Ascending aorta (tissue), 2 donors: ENCODE results near the gene IL34. TPM values are rescaled to one million over a fixed set of nuclear protein-coding genes. Genes with fewer than 3 reads are reported as not detected.

Source experiments
- DNase-seq, 2 donors: peaks; one replicate each; pipeline ENCODE4 v3.0.0-alpha.2; 2019; ENCODE audit warnings: low spot score in 2 of 2
- H3K27ac ChIP-seq, 2 donors: fragments of 200-600 bp; sonication (generic); one replicate each; pipeline ENCODE4 v1.5.1; 2016 to 2017; ENCODE audit warnings: mild to moderate bottlenecking in 1 of 2
- H3K27me3 ChIP-seq: fragments of 200-600 bp; sonication (generic); one replicate; pipeline ENCODE4 v1.5.1; 2017
- H3K36me3 ChIP-seq, 2 donors: fragments of 200-600 bp; sonication (generic); one replicate each; pipeline ENCODE4 v1.5.1; 2016
- H3K4me1 ChIP-seq, 2 donors: fragments of 200-600 bp; sonication (generic); one replicate each; pipeline ENCODE4 v1.5.1; 2016 to 2017; ENCODE audit warnings: mild to moderate bottlenecking in 1 of 2
- H3K4me3 ChIP-seq, 2 donors: fragments of 200-600 bp; sonication (generic); one replicate each; pipeline ENCODE4 v1.5.1; 2016 to 2017; ENCODE audit warnings: mild to moderate bottlenecking in 1 of 2
- H3K9me3 ChIP-seq, 2 donors: fragments of 200-600 bp; sonication (generic); one replicate each; pipeline ENCODE4 v1.5.1; 2016
- intact Hi-C: fragments of 100-400 bp; cut with DNase I; formaldehyde crosslinking; loops from one replicate; pipeline ENCODE4 v1.15.1; 2023
- total RNA-seq: library from RNA; depleted of rRNA; stranded (reverse); fragments of >200 nt; gene quantifications from one replicate; pipeline ENCODE4 v1.1.0, GENCODE V29; 2016
- TF ChIP-seq, protein P1 (sequence below), 3 experiments: fragments of 200-600 bp in 2 of 3; fragments of 450-650 bp in 1 of 3; sonication (generic) in 2 of 3; IDR thresholded peaks; one replicate each; pipeline ENCODE4 v1.5.1; 2016 to 2019; ENCODE audit warnings: antibody characterized with exemption in 3 of 3, mild to moderate bottlenecking in 1 of 3, moderate library complexity in 1 of 3

Gene IL34
- total RNA-seq, 1 donor from 2014 or later, result 116 TPM

DNA sequence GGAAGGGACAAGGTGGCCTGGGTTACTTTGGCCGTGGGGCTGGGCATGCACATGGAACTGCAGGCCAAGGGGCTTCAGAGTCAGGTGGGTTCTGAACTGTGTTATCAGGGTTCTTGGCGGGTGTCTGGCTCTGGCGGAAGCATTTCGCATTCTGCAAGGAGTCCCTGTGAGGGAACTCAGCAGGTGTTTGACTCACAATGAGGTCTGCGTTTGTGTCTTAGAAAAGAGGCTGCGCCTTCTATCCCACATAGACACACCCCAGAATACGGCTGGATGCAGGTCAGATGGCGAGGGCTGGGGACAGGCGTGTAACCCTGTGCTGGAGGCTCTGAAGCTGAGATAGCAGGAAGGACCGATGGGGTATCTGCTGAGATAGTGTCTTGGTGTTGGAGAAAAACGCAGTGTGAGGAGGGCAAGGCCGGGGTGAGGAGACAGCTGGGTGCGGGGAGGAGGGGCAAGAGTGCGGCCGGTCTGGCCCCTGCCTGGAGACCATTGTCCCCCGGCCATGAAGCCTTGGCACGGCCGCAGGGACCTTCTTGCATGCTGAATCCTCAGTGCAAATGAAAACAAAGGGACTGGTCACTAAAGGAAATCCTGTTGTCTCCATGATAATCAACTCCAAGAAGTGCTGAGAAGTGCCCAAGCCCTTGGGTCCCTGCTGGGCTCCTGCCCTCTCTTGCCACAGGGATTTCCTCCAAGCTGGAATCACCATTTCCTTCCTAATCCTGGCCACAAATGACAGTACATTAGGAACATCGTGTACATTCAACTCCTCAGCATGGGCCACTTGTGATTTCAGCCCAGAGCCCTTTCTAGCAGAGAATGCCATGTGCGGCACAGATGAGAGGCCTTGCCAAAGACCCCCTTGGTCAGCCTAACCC, 62.2 kb downstream of the IL34 start:
- TF ChIP-seq, protein P1, sequence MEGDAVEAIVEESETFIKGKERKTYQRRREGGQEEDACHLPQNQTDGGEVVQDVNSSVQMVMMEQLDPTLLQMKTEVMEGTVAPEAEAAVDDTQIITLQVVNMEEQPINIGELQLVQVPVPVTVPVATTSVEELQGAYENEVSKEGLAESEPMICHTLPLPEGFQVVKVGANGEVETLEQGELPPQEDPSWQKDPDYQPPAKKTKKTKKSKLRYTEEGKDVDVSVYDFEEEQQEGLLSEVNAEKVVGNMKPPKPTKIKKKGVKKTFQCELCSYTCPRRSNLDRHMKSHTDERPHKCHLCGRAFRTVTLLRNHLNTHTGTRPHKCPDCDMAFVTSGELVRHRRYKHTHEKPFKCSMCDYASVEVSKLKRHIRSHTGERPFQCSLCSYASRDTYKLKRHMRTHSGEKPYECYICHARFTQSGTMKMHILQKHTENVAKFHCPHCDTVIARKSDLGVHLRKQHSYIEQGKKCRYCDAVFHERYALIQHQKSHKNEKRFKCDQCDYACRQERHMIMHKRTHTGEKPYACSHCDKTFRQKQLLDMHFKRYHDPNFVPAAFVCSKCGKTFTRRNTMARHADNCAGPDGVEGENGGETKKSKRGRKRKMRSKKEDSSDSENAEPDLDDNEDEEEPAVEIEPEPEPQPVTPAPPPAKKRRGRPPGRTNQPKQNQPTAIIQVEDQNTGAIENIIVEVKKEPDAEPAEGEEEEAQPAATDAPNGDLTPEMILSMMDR (IDR thresholded peaks at IDR 0.05), result no peak
- H3K4me1 ChIP-seq, result peaks cover 6 to 29% of the 10 kb centered on the region in 2 donors
- no peaks in the 10 kb centered on the region for H3K27me3 ChIP-seq
- H3K4me3 ChIP-seq, result no peak overlapping the region
- H3K9me3 ChIP-seq, result no peaks in the 10 kb centered on the region
- H3K27ac ChIP-seq, result peak overlapping the region; percentile 30 to 96
- H3K36me3 ChIP-seq, result no peaks in the 10 kb centered on the region
- intact Hi-C loops, result no loop called here
- no peak for DNase-seq

DNA sequence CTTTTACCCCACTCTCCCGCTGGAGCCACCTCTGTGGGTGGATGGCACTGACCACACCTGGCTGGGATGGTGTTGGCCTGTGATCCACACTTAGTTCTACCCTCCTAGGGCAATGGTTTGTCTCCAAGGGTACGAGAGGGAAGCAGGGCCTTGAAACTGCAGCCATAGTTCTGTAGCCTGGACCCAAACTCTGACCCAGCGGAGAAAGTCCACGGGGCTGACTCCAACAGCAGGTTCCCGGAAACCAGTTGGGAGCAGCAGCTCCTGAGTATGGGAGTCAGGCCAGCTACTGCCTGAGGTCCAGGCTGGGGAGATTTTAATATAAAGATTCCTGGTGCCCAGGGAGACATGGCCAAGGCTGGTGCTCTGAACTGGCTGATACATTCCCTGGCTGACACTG, 63.1 kb downstream of the IL34 start:
- intact Hi-C loops, result no loop called here
- Histone ChIP-seq H3K4me3 (no peak overlapping the region), H3K4me1 (peaks cover 0 to 23% of the 10 kb centered on the region in 2 donors), H3K27ac (peak overlapping the region in 1 of 2 donors; percentile 38), H3K27me3 (no peaks in the 10 kb centered on the region), H3K9me3 (no peaks in the 10 kb centered on the region), H3K36me3 (no peaks in the 10 kb centered on the region)
- DNase-seq, result no peak
- TF ChIP-seq, protein P1 (IDR thresholded peaks at IDR 0.05), result no peak

- H3K27ac ChIP-seq, result peak overlapping the region in 1 of 2 donors; percentile 38
- H3K9me3 ChIP-seq, result no peaks in the 10 kb centered on the region
- intact Hi-C loops, result no loop called here
- H3K4me1 ChIP-seq, result peaks cover 4 to 26% of the 10 kb centered on the region in 2 donors
- H3K4me3 ChIP-seq, result no peak overlapping the region
- no peak for DNase-seq
- no peaks in the 10 kb centered on the region for H3K27me3 ChIP-seq
- TF ChIP-seq, protein P1 (IDR thresholded peaks at IDR 0.05), result no peak
- no peaks in the 10 kb centered on the region for H3K36me3 ChIP-seq
These were observed 63.6 kb downstream of the IL34 start for GRCh38 chr16:70709942-70710341.

Other genes with a start within 250 kb of the IL34 start
- 52.3 TPM for gene ST3GAL2, start 207.5 kb upstream of the IL34 start, total RNA-seq
- 54.5 TPM for gene FCSK, start 192.0 kb upstream of the IL34 start, total RNA-seq
- 59.1 TPM for gene COG4, start 123.0 kb upstream of the IL34 start, total RNA-seq
- gene SF3B3, start 122.7 kb upstream of the IL34 start, total RNA-seq, result 31.2 TPM
- 98.6 TPM for gene MTSS2, start 39.5 kb downstream of the IL34 start, total RNA-seq
- 75.1 TPM for gene VAC14, start 154.6 kb downstream of the IL34 start, total RNA-seq